Measurements from ENCODE around the gene TOR1A. TPM values are rescaled to one million over a fixed set of nuclear protein-coding genes. Genes with fewer than 3 reads are reported as not detected.

Gene TOR1A
- total RNA-seq, 1 experiment from 2014 or later, result 32.2 TPM

DNA sequence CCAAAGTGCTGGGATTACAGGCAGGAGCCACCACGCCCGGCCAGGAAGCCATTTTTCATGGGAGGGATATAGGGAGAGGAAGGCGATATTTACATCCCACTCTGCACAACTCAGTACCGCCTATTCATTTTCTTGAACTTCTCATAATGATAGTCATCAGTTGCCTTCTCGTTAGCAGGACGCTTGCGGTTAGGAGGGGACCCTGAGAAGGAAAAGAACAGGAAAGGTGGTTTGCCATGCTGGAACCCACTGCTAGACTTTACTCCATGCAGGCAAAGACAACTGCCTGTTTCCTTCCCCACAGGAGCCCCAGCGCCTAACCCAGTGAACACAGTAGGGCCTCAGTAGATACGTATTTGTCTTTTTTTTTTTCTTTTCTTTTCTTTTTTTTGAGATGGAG, 4.1 kb upstream of the TOR1A start:
- Histone ChIP-seq H3K4me3 (ENCODE audit: low read depth, low read length) (no peak overlapping the region), H3K9me3 (no peaks in the 10 kb centered on the region), H3K27me3 (replicated peaks; ENCODE audit: control insufficient read depth, insufficient read depth, low read length) (no peaks in the 10 kb centered on the region), H3K4me1 (no peaks in the 10 kb centered on the region), H3K36me3 (ENCODE audit: control insufficient read depth, insufficient read depth, low read length) (no peaks in the 10 kb centered on the region; the same call in 1 of the 2 replicates)
- TF ChIP-seq, protein P1, sequence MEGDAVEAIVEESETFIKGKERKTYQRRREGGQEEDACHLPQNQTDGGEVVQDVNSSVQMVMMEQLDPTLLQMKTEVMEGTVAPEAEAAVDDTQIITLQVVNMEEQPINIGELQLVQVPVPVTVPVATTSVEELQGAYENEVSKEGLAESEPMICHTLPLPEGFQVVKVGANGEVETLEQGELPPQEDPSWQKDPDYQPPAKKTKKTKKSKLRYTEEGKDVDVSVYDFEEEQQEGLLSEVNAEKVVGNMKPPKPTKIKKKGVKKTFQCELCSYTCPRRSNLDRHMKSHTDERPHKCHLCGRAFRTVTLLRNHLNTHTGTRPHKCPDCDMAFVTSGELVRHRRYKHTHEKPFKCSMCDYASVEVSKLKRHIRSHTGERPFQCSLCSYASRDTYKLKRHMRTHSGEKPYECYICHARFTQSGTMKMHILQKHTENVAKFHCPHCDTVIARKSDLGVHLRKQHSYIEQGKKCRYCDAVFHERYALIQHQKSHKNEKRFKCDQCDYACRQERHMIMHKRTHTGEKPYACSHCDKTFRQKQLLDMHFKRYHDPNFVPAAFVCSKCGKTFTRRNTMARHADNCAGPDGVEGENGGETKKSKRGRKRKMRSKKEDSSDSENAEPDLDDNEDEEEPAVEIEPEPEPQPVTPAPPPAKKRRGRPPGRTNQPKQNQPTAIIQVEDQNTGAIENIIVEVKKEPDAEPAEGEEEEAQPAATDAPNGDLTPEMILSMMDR (IDR thresholded peaks at IDR 0.05; ENCODE audit: insufficient read depth in 1 of 2, low read depth in 1 of 2, low read length in 1 of 2, severe bottlenecking in 1 of 2, unreplicated experiment in 1 of 2), result no peak
- POLR2A ChIA-PET, result no interaction called here
- H3K36me3 Mint-ChIP-seq (ENCODE audit: insufficient read depth, unreplicated experiment), result peaks cover 52% of the 10 kb centered on the region
- peaks cover 6% of the 10 kb centered on the region for H3K4me1 Mint-ChIP-seq (ENCODE audit: low read depth, unreplicated experiment)
- CTCF ChIA-PET, result no interaction called here
- no peak overlapping the region for H3K27ac Mint-ChIP-seq (ENCODE audit: unreplicated experiment)
- H3K9me3 Mint-ChIP-seq (ENCODE audit: unreplicated experiment), result no peaks in the 10 kb centered on the region
- no peak for DNase-seq
- H3K4me3 Mint-ChIP-seq (ENCODE audit: unreplicated experiment), result no peak overlapping the region
- H3K27me3 Mint-ChIP-seq (ENCODE audit: insufficient read depth, unreplicated experiment), result no peaks in the 10 kb centered on the region
- BruUV-seq (replicated peaks), result no TSS peak
- intact Hi-C loops (cut with micrococcal nuclease; ENCODE audit: unreplicated experiment), result no loop called here

DNA sequence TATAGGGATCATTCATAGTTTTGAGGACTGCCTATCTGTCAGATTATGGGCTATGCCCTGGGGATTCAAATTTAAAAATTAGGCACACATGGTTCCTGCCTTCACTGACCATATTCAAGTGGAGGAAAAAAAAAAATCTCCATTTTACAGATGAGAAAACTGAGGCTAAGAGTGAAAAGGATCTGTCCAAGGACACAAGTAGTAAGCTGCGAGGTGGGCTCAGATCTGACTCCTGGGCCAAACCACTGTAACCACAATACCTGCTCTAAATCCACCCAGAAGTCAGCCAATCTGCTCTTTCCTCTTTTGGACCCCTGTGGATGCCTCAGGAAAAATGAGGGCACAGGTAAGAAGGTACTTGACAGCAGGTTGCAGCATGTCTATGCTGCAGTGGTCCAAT, 2.8 kb upstream of the TOR1A start:
- no peaks in the 10 kb centered on the region for H3K27me3 Mint-ChIP-seq (ENCODE audit: insufficient read depth, unreplicated experiment)
- no peak for DNase-seq
- peaks cover 52% of the 10 kb centered on the region for H3K36me3 Mint-ChIP-seq (ENCODE audit: insufficient read depth, unreplicated experiment)
- BruUV-seq (replicated peaks), result no TSS peak
- POLR2A ChIA-PET, result no interaction called here
- intact Hi-C loops (cut with micrococcal nuclease; ENCODE audit: unreplicated experiment), result no loop called here
- Histone ChIP-seq H3K4me3 (ENCODE audit: low read depth, low read length) (no peak overlapping the region), H3K4me1 (no peaks in the 10 kb centered on the region), H3K27me3 (replicated peaks; ENCODE audit: control insufficient read depth, insufficient read depth, low read length) (no peaks in the 10 kb centered on the region), H3K9me3 (no peaks in the 10 kb centered on the region), H3K36me3 (ENCODE audit: control insufficient read depth, insufficient read depth, low read length) (no peaks in the 10 kb centered on the region; the same call in 1 of the 2 replicates)
- CTCF ChIA-PET, result no interaction called here
- no peak overlapping the region for H3K4me3 Mint-ChIP-seq (ENCODE audit: unreplicated experiment)
- no peak overlapping the region for H3K27ac Mint-ChIP-seq (ENCODE audit: unreplicated experiment)
- TF ChIP-seq, protein P1 (IDR thresholded peaks at IDR 0.05; ENCODE audit: insufficient read depth in 1 of 2, low read depth in 1 of 2, low read length in 1 of 2, severe bottlenecking in 1 of 2, unreplicated experiment in 1 of 2), result no peak
- peaks cover 6% of the 10 kb centered on the region for H3K4me1 Mint-ChIP-seq (ENCODE audit: low read depth, unreplicated experiment)
- no peaks in the 10 kb centered on the region for H3K9me3 Mint-ChIP-seq (ENCODE audit: unreplicated experiment)

DNA sequence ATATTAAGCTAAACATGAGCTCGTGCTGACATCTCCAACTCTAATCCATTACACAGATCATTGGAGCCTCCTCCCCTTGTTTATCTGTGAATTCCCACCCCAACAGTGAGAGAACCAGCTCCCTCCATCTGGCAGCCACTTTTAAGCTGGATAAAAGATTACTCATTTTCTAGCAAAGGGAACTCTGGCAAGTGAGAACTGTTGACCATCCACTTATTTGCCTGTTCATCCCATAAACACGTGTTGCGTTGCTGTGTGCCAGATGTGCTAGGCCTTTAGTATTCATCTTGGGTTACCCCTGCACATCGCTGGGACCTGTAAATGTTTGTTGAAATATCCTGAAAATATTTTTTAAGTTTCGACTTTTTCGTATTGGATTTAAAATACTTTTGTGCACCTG, 2.4 kb upstream of the TOR1A start:
- BruUV-seq (replicated peaks), result no TSS peak
- no peak for DNase-seq
- H3K4me3 ChIP-seq (ENCODE audit: low read depth, low read length), result no peak overlapping the region
- H3K9me3 ChIP-seq, result no peaks in the 10 kb centered on the region
- no peaks in the 10 kb centered on the region for H3K27me3 Mint-ChIP-seq (ENCODE audit: insufficient read depth, unreplicated experiment)
- no peak overlapping the region for H3K4me3 Mint-ChIP-seq (ENCODE audit: unreplicated experiment)
- H3K4me1 Mint-ChIP-seq (ENCODE audit: low read depth, unreplicated experiment), result peaks cover 6% of the 10 kb centered on the region
- TF ChIP-seq, protein P1 (IDR thresholded peaks at IDR 0.05; ENCODE audit: insufficient read depth in 1 of 2, low read depth in 1 of 2, low read length in 1 of 2, severe bottlenecking in 1 of 2, unreplicated experiment in 1 of 2), result no peak
- ChIA-PET POLR2A (no interaction called here), CTCF (no interaction called here)
- no peaks in the 10 kb centered on the region; the same call in 1 of the 2 replicates for H3K36me3 ChIP-seq (ENCODE audit: control insufficient read depth, insufficient read depth, low read length)
- no peaks in the 10 kb centered on the region for H3K9me3 Mint-ChIP-seq (ENCODE audit: unreplicated experiment)
- no peaks in the 10 kb centered on the region for H3K4me1 ChIP-seq
- H3K27me3 ChIP-seq (replicated peaks; ENCODE audit: control insufficient read depth, insufficient read depth, low read length), result no peaks in the 10 kb centered on the region
- peaks cover 48% of the 10 kb centered on the region for H3K36me3 Mint-ChIP-seq (ENCODE audit: insufficient read depth, unreplicated experiment)
- H3K27ac Mint-ChIP-seq (ENCODE audit: unreplicated experiment), result no peak overlapping the region
- intact Hi-C loops (cut with micrococcal nuclease; ENCODE audit: unreplicated experiment), result no loop called here
